IMR-90 (cell line): ENCODE data around the gene KLK5.

Experiments
- BHLHE40 ChIP-seq: fragments of 150-350 bp; IDR thresholded peaks from 2 replicates; pipeline ENCODE4 v1.6.1; 2016; ENCODE audit warnings: mild to moderate bottlenecking, low read depth, low read length
- CEBPB ChIP-seq: IDR thresholded peaks from 2 replicates; pipeline ENCODE4 v1.6.1; 2012; ENCODE audit warnings: low read depth, low read length, improper control_type of control experiment
- FOS ChIP-seq: fragments of 150-350 bp; IDR thresholded peaks from 2 replicates; pipeline ENCODE4 v1.6.1; 2016; ENCODE audit warnings: low read depth, low read length
- MAZ ChIP-seq: IDR thresholded peaks from 2 replicates; pipeline ENCODE4 v1.6.1; 2012; ENCODE audit warnings: low read depth, mild to moderate bottlenecking, low read length, improper control_type of control experiment, moderate library complexity, borderline replicate concordance
- POLR2A ChIP-seq: IDR thresholded peaks from 2 replicates; pipeline ENCODE4 v1.6.1; 2012; ENCODE audit warnings: mild to moderate bottlenecking, low read depth, low read length
- RAD21 ChIP-seq: IDR thresholded peaks from 2 replicates; pipeline ENCODE4 v1.6.1; 2012; ENCODE audit warnings: low read length, improper control_type of control experiment
- RCOR1 ChIP-seq: IDR thresholded peaks from 2 replicates; pipeline ENCODE4 v1.6.1; 2012; ENCODE audit warnings: mild to moderate bottlenecking, low read length, improper control_type of control experiment; ENCODE audit not compliant: insufficient replicate concordance
- RFX5 ChIP-seq: IDR thresholded peaks from 2 replicates; pipeline ENCODE4 v1.8.0; 2012; ENCODE audit warnings: low read depth, mild to moderate bottlenecking, low read length, moderate library complexity
- SMC3 ChIP-seq: fragments of 150-350 bp; IDR thresholded peaks from 2 replicates; pipeline ENCODE4 v1.6.1; 2016; ENCODE audit warnings: low read depth, mild to moderate bottlenecking, antibody characterized with exemption, low read length, moderate library complexity
- TF ChIP-seq, protein P1 (sequence below): conservative IDR thresholded peaks from 2 replicates; pipeline ENCODE4 v1.5.1; 2012; ENCODE audit warnings: mild to moderate bottlenecking, low read depth, low read length, improper control_type of control experiment
- TF ChIP-seq, protein P2 (sequence below): fragments of 150-350 bp; IDR thresholded peaks from 2 replicates; pipeline ENCODE4 v1.6.1; 2016; ENCODE audit warnings: low read depth, mild to moderate bottlenecking, low read length, moderate library complexity, borderline replicate concordance

DNA sequence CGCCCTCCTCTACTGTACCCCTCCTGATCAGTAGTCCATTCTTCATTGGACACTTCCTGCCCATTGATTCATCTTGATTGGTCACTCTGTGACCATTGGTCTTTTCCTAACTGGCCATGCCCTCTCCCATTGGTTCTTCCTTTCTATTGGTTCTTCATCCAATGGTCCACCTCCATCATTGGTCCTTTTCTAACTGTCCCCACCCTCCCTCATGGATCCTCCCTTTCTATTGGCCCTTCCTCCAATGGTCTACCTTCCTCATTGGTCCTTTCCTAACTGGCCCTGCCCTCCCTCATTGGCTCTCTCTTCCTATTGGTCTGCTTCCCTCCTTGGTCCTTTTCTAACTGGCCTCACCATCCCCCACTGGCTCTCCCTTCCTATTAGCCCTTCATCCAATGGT lies 9.4 kb upstream of the KLK5 start:
- TF ChIP-seq, protein P1, sequence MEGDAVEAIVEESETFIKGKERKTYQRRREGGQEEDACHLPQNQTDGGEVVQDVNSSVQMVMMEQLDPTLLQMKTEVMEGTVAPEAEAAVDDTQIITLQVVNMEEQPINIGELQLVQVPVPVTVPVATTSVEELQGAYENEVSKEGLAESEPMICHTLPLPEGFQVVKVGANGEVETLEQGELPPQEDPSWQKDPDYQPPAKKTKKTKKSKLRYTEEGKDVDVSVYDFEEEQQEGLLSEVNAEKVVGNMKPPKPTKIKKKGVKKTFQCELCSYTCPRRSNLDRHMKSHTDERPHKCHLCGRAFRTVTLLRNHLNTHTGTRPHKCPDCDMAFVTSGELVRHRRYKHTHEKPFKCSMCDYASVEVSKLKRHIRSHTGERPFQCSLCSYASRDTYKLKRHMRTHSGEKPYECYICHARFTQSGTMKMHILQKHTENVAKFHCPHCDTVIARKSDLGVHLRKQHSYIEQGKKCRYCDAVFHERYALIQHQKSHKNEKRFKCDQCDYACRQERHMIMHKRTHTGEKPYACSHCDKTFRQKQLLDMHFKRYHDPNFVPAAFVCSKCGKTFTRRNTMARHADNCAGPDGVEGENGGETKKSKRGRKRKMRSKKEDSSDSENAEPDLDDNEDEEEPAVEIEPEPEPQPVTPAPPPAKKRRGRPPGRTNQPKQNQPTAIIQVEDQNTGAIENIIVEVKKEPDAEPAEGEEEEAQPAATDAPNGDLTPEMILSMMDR, result no peak
- no peak for TF ChIP-seq SMC3
- TF ChIP-seq BHLHE40, result no peak
- no peak for TF ChIP-seq POLR2A
- TF ChIP-seq CEBPB, result no peak
- no peak for TF ChIP-seq RAD21
- no peak for TF ChIP-seq RCOR1
- TF ChIP-seq MAZ, result no peak
- TF ChIP-seq, protein P2, sequence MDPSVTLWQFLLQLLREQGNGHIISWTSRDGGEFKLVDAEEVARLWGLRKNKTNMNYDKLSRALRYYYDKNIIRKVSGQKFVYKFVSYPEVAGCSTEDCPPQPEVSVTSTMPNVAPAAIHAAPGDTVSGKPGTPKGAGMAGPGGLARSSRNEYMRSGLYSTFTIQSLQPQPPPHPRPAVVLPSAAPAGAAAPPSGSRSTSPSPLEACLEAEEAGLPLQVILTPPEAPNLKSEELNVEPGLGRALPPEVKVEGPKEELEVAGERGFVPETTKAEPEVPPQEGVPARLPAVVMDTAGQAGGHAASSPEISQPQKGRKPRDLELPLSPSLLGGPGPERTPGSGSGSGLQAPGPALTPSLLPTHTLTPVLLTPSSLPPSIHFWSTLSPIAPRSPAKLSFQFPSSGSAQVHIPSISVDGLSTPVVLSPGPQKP, result no peak
- no peak for TF ChIP-seq FOS
- no peak for TF ChIP-seq RFX5
